Measurements from ENCODE around the gene ALKBH2. TPM values are rescaled to one million over a fixed set of nuclear protein-coding genes. Genes with fewer than 3 reads are reported as not detected.

ALKBH2 gene
- total RNA-seq, 2 donors from 2014 or later, result 10.5 to 23.3 TPM

GRCh38 chr12:109115404-109115757 lies 22.1 kb upstream of the ALKBH2 start:
- WGBS, 2 experiments (ENCODE audit: insufficient coverage in 1 of 2, insufficient read length in 1 of 2), result 88 to 90% methylated on average over 3 of the region's 3 CpGs
- no peak for DNase-seq
- H3K9ac ChIP-seq (ENCODE audit: extremely low read depth, low read length, poor library complexity, severe bottlenecking), result no peak overlapping the region
- Mint-ChIP-seq H3K36me3 (ENCODE audit: low read depth) (peaks cover 4% of the 10 kb centered on the region), H3K9me3 (no peaks in the 10 kb centered on the region), H3K27me3 (ENCODE audit: insufficient read depth) (no peaks in the 10 kb centered on the region), H3K27ac (no peak overlapping the region), H3K4me3 (no peak overlapping the region), H3K4me1 (peaks cover 16% of the 10 kb centered on the region)
- H3K36me3 ChIP-seq (ENCODE audit: control insufficient read depth, insufficient read depth, low read length), result peaks cover 5% of the 10 kb centered on the region
- no peak overlapping the region for H3K27ac ChIP-seq (ENCODE audit: low read depth, low read length)
- H3K4me3 ChIP-seq (ENCODE audit: low read length), result no peak overlapping the region
- H3K27me3 ChIP-seq (ENCODE audit: control insufficient read depth, insufficient read depth, low read length, poor library complexity, severe bottlenecking), result no peaks in the 10 kb centered on the region
- H3K9me3 ChIP-seq (ENCODE audit: control insufficient read depth, low read length), result no peaks in the 10 kb centered on the region
- peaks cover 9% of the 10 kb centered on the region for H3K4me1 ChIP-seq (ENCODE audit: control insufficient read depth, insufficient read depth, low read length)
- TF ChIP-seq CTCF (conservative IDR thresholded peaks at IDR 0.05), result no peak

GRCh38 chr12:109114644-109115043 lies 21.4 kb upstream of the ALKBH2 start:
- peaks cover 10% of the 10 kb centered on the region for H3K36me3 Mint-ChIP-seq (ENCODE audit: low read depth)
- H3K4me3 Mint-ChIP-seq, result no peak overlapping the region
- no peaks in the 10 kb centered on the region for H3K9me3 ChIP-seq (ENCODE audit: control insufficient read depth, low read length)
- H3K27ac Mint-ChIP-seq, result no peak overlapping the region
- H3K27ac ChIP-seq (ENCODE audit: low read depth, low read length), result no peak overlapping the region
- DNase-seq, result no peak
- H3K27me3 Mint-ChIP-seq (ENCODE audit: insufficient read depth), result no peaks in the 10 kb centered on the region
- no peak for TF ChIP-seq CTCF (conservative IDR thresholded peaks at IDR 0.05)
- H3K9me3 Mint-ChIP-seq, result no peaks in the 10 kb centered on the region
- no peaks in the 10 kb centered on the region for H3K27me3 ChIP-seq (ENCODE audit: control insufficient read depth, insufficient read depth, low read length, poor library complexity, severe bottlenecking)
- no peak overlapping the region for H3K9ac ChIP-seq (ENCODE audit: extremely low read depth, low read length, poor library complexity, severe bottlenecking)
- H3K4me1 Mint-ChIP-seq, result peaks cover 18% of the 10 kb centered on the region
- H3K4me1 ChIP-seq (ENCODE audit: control insufficient read depth, insufficient read depth, low read length), result peaks cover 9% of the 10 kb centered on the region
- peaks cover 12% of the 10 kb centered on the region for H3K36me3 ChIP-seq (ENCODE audit: control insufficient read depth, insufficient read depth, low read length)
- 91 to 94% methylated on average over 2 of the region's 2 CpGs for WGBS, 2 experiments (ENCODE audit: insufficient coverage in 1 of 2, insufficient read length in 1 of 2)
- no peak overlapping the region for H3K4me3 ChIP-seq (ENCODE audit: low read length)

- WGBS, 2 experiments (ENCODE audit: insufficient coverage in 1 of 2, insufficient read length in 1 of 2), result 88 to 95% methylated on average over 5 of the region's 5 CpGs
- Mint-ChIP-seq H3K36me3 (ENCODE audit: low read depth) (peaks cover 15% of the 10 kb centered on the region), H3K27me3 (ENCODE audit: insufficient read depth) (no peaks in the 10 kb centered on the region), H3K27ac (no peak overlapping the region), H3K4me1 (peaks cover 18% of the 10 kb centered on the region), H3K4me3 (no peak overlapping the region), H3K9me3 (no peaks in the 10 kb centered on the region)
- Histone ChIP-seq H3K4me3 (ENCODE audit: low read length) (no peak overlapping the region), H3K9me3 (ENCODE audit: control insufficient read depth, low read length) (no peaks in the 10 kb centered on the region), H3K4me1 (ENCODE audit: control insufficient read depth, insufficient read depth, low read length) (peaks cover 9% of the 10 kb centered on the region), H3K36me3 (ENCODE audit: control insufficient read depth, insufficient read depth, low read length) (peaks cover 12% of the 10 kb centered on the region), H3K27ac (ENCODE audit: low read depth, low read length) (no peak overlapping the region), H3K27me3 (ENCODE audit: control insufficient read depth, insufficient read depth, low read length, poor library complexity, severe bottlenecking) (no peaks in the 10 kb centered on the region), H3K9ac (ENCODE audit: extremely low read depth, low read length, poor library complexity, severe bottlenecking) (no peak overlapping the region)
- TF ChIP-seq CTCF (conservative IDR thresholded peaks at IDR 0.05), result no peak
- DNase-seq, result no peak
These were observed 20.5 kb upstream of the ALKBH2 start for GRCh38 chr12:109113661-109114321.

Data from endodermal cell (in vitro differentiated cells).